ENCODE data around the gene INSM2. TPM values are rescaled to one million over a fixed set of nuclear protein-coding genes. Genes with fewer than 3 reads are reported as not detected.

INSM2 gene
- total and polyA plus RNA-seq, 7 donors = not detected

- no peak overlapping the region for H3K4me3 ChIP-seq
- no peak overlapping the region for H3K27ac ChIP-seq
- no peaks in the 10 kb centered on the region for H3K4me1 ChIP-seq
- no peaks in the 10 kb centered on the region for H3K9me3 ChIP-seq
- H3K27me3 ChIP-seq (ENCODE audit: insufficient read depth in 3 of 3, low read length in 2 of 3) = no peaks in the 10 kb centered on the region
- DNase-seq = no peak
- WGBS, 3 donors = 93 to 97% (median 97%) methylated on average over 4 of the region's 4 CpGs
- peaks cover 0 to 33% of the 10 kb centered on the region in 2 donors for H3K36me3 ChIP-seq (ENCODE audit: insufficient read depth in 1 of 2, low read depth in 1 of 2)
- no peak for ATAC-seq
- no peak for TF ChIP-seq CTCF (IDR thresholded peaks at IDR 0.05)
- intact Hi-C loops (cut with DNase I) = no loop called here
Observed at GRCh38 chr14:35565871-35566464, 32.0 kb downstream of the INSM2 start.

- Histone ChIP-seq H3K4me3 (no peak overlapping the region), H3K9me3 (no peaks in the 10 kb centered on the region), H3K27me3 (ENCODE audit: insufficient read depth in 3 of 3, low read length in 2 of 3) (no peaks in the 10 kb centered on the region), H3K36me3 (ENCODE audit: insufficient read depth in 1 of 2, low read depth in 1 of 2) (peaks cover 0 to 43% of the 10 kb centered on the region in 2 donors), H3K27ac (no peak overlapping the region), H3K4me1 (peaks cover 4% of the 10 kb centered on the region)
- WGBS, 3 donors = 96 to 99% (median 99%) methylated on average over 8 of the region's 8 CpGs
- ATAC-seq (no peak), DNase-seq (no peak)
- TF ChIP-seq CTCF (IDR thresholded peaks at IDR 0.05) = no peak
- intact Hi-C loops (cut with DNase I) = no loop called here
Observed at GRCh38 chr14:35571598-35571997, 37.6 kb downstream of the INSM2 start.

GRCh38 chr14:35573911-35574310, 39.9 kb downstream of the INSM2 start:
- DNase-seq (no peak), ATAC-seq (no peak)
- peaks cover 5% of the 10 kb centered on the region for H3K4me1 ChIP-seq
- 78 to 87% (median 86%) methylated on average over 2 of the region's 2 CpGs for WGBS, 3 donors
- no peak overlapping the region for H3K4me3 ChIP-seq
- H3K27ac ChIP-seq = no peak overlapping the region
- no peak for TF ChIP-seq CTCF (IDR thresholded peaks at IDR 0.05)
- no peaks in the 10 kb centered on the region for H3K27me3 ChIP-seq (ENCODE audit: insufficient read depth in 3 of 3, low read length in 2 of 3)
- intact Hi-C loops (cut with DNase I) = no loop called here
- no peaks in the 10 kb centered on the region for H3K9me3 ChIP-seq
- H3K36me3 ChIP-seq (ENCODE audit: insufficient read depth in 1 of 2, low read depth in 1 of 2) = peaks cover 0 to 29% of the 10 kb centered on the region in 2 donors

- Histone ChIP-seq H3K4me1 (peaks cover 5% of the 10 kb centered on the region), H3K27ac (no peak overlapping the region), H3K36me3 (ENCODE audit: insufficient read depth in 1 of 2, low read depth in 1 of 2) (peaks cover 0 to 17% of the 10 kb centered on the region in 2 donors), H3K4me3 (no peak overlapping the region), H3K27me3 (ENCODE audit: insufficient read depth in 3 of 3, low read length in 2 of 3) (no peaks in the 10 kb centered on the region), H3K9me3 (no peaks in the 10 kb centered on the region)
- intact Hi-C loops (cut with DNase I) = no loop called here
- DNase-seq = no peak
- no peak for TF ChIP-seq CTCF (IDR thresholded peaks at IDR 0.05)
- no peak for ATAC-seq
Observed at GRCh38 chr14:35576260-35576659, 42.3 kb downstream of the INSM2 start.

- 83 to 97% (median 93%) methylated on average over 1 of the region's 1 CpG for WGBS, 3 donors
- intact Hi-C loops (cut with DNase I) = no loop called here
Observed at GRCh38 chr14:35576856-35577255, 42.9 kb downstream of the INSM2 start.

More at GRCh38 chr14:35576856-35577255, 42.9 kb downstream of the INSM2 start:
- Histone ChIP-seq H3K36me3 (ENCODE audit: insufficient read depth in 1 of 2, low read depth in 1 of 2) (peaks cover 0 to 12% of the 10 kb centered on the region in 2 donors), H3K27ac (no peak overlapping the region), H3K27me3 (ENCODE audit: insufficient read depth in 3 of 3, low read length in 2 of 3) (no peaks in the 10 kb centered on the region), H3K4me1 (peaks cover 5% of the 10 kb centered on the region), H3K9me3 (no peaks in the 10 kb centered on the region), H3K4me3 (no peak overlapping the region)
- ATAC-seq (no peak), DNase-seq (no peak)
- TF ChIP-seq CTCF (IDR thresholded peaks at IDR 0.05) = no peak
